HepG2 (cell line): Measurements from ENCODE around the gene EMILIN1. TPM values are rescaled to one million over a fixed set of nuclear protein-coding genes. Genes with fewer than 3 reads are reported as not detected.
A peak's percentile ranks its signal among the peaks of the same experiment; 100 is the strongest.

Experiments used
- ATF7 ChIP-seq, 2 experiments: fragments of 450-650 bp in 1 of 2; sonication (generic) in 1 of 2; formaldehyde crosslinking in 1 of 2; IDR thresholded peaks; 2 replicates each; pipeline versions ENCODE4 v1.4.0 to v1.6.1; 2016 to 2020; ENCODE audit warnings: antibody characterized with exemption in 1 of 2, mild to moderate bottlenecking in 1 of 2, missing genetic modification reagents in 1 of 2
- CC2D1A ChIP-seq: sonication (generic); formaldehyde crosslinking; IDR thresholded peaks from 2 replicates; pipeline ENCODE4 v1.8.1; 2023; ENCODE audit warnings: mild to moderate bottlenecking, missing genetic modification reagents
- CREM ChIP-seq, 2 experiments: sonication (generic) in 1 of 2; formaldehyde crosslinking in 1 of 2; IDR thresholded peaks; 2 replicates each; pipeline versions ENCODE4 v1.4.0 to v1.6.1; 2016 to 2020; ENCODE audit warnings: antibody characterized with exemption in 1 of 2, mild to moderate bottlenecking in 1 of 2, missing genetic modification reagents in 1 of 2
- DMAP1 ChIP-seq: IDR thresholded peaks from 2 replicates; pipeline ENCODE4 v1.6.1; 2016
- FOXC1 ChIP-seq: sonication (generic); formaldehyde crosslinking; IDR thresholded peaks from 2 replicates; pipeline ENCODE4 v1.8.0; 2022; ENCODE audit warnings: mild to moderate bottlenecking, missing genetic modification reagents, borderline replicate concordance
- FOXK1 ChIP-seq: sonication (generic); formaldehyde crosslinking; IDR thresholded peaks from 2 replicates; pipeline ENCODE4 v1.4.0; 2020; ENCODE audit warnings: low read depth, missing genetic modification reagents, borderline replicate concordance
- GATAD2A ChIP-seq: IDR thresholded peaks from 2 replicates; pipeline ENCODE4 v1.6.1; 2016
- HDAC2 ChIP-seq: sonication (generic); formaldehyde crosslinking; IDR thresholded peaks from 2 replicates; pipeline ENCODE4 v1.4.0; 2020; ENCODE audit warnings: missing genetic modification reagents
- HNRNPL ChIP-seq: fragments of 200-400 bp; formaldehyde crosslinking; IDR thresholded peaks from 2 replicates; pipeline ENCODE4 v1.6.1; 2017; ENCODE audit warnings: mild to moderate bottlenecking, low read depth, low read length
- MEF2D ChIP-seq: sonication (generic); formaldehyde crosslinking; IDR thresholded peaks from 2 replicates; pipeline ENCODE4 v1.5.1; 2020; ENCODE audit warnings: mild to moderate bottlenecking, missing genetic modification reagents
- NFYC ChIP-seq: IDR thresholded peaks from 2 replicates; pipeline ENCODE4 v1.6.1; 2016; ENCODE audit warnings: missing genetic modification reagents, missing compliant biosample characterization
- PAF1 ChIP-seq: IDR thresholded peaks from 2 replicates; pipeline ENCODE4 v1.6.1; 2016; ENCODE audit warnings: missing genetic modification reagents, missing compliant biosample characterization
- PTBP1 ChIP-seq: fragments of 200-400 bp; formaldehyde crosslinking; IDR thresholded peaks from 2 replicates; pipeline ENCODE4 v1.6.1; 2018; ENCODE audit warnings: low read length, low read depth; ENCODE audit not compliant: poor library complexity, severe bottlenecking
- SIN3B ChIP-seq: fragments of 150-350 bp; IDR thresholded peaks from 2 replicates; pipeline ENCODE4 v1.6.1; 2014; ENCODE audit warnings: low read length
- SMAD9 ChIP-seq: sonication (generic); formaldehyde crosslinking; IDR thresholded peaks from 2 replicates; pipeline ENCODE4 v1.5.1; 2020; ENCODE audit warnings: mild to moderate bottlenecking, missing genetic modification reagents
- SRF ChIP-seq: IDR thresholded peaks from 2 replicates; pipeline ENCODE4 v1.6.1; 2011; ENCODE audit warnings: mild to moderate bottlenecking, low read depth, low read length, moderate library complexity
- XBP1 ChIP-seq: sonication (generic); formaldehyde crosslinking; IDR thresholded peaks from 2 replicates; pipeline ENCODE4 v1.5.0; 2020; ENCODE audit warnings: missing genetic modification reagents
- ZNF264 ChIP-seq: sonication (generic); formaldehyde crosslinking; IDR thresholded peaks from 2 replicates; pipeline ENCODE4 v1.4.0; 2020; ENCODE audit warnings: missing genetic modification reagents
- ZNF781 ChIP-seq: sonication (generic); formaldehyde crosslinking; IDR thresholded peaks from 2 replicates; pipeline ENCODE4 v1.5.1; 2020; ENCODE audit warnings: borderline replicate concordance, mild to moderate bottlenecking, missing genetic modification reagents; ENCODE audit errors: not compliant biosample characterization
- ZNF841 ChIP-seq: sonication (generic); formaldehyde crosslinking; IDR thresholded peaks from 2 replicates; pipeline ENCODE4 v1.8.1; 2023; ENCODE audit warnings: missing genetic modification reagents, borderline replicate concordance
- polyA plus RNA-seq, 8 experiments: library from polyadenylated mRNA; depleted of rRNA in 3 of 8; stranded (reverse) in 7 of 8; unstranded in 1 of 8; fragments of >200 nt; fragmentation: Illumina TruSeq in 4 of 8; extraction: Trizol in 4 of 8; gene quantifications; 2 replicates each; pipeline versions ENCODE4 v1.2.1 to v1.2.3, GENCODE V29; 2011 to 2016; ENCODE audit warnings: low read depth in 4 of 8, missing spikeins in 1 of 8, mixed read lengths in 1 of 8; ENCODE audit not compliant: insufficient read depth in 1 of 8
- total RNA-seq, 5 experiments: library from RNA; depleted of rRNA; stranded (reverse); fragments of >200 nt; fragmentation: Illumina TruSeq; extraction: Trizol; gene quantifications; 2 replicates each; pipeline ENCODE4 v1.2.3, GENCODE V29; 2016; ENCODE audit warnings: low read depth in 1 of 5
- TF ChIP-seq, protein P1 (sequence below): sonication (generic); formaldehyde crosslinking; IDR thresholded peaks from 2 replicates; pipeline ENCODE4 v1.4.0; 2020; ENCODE audit warnings: mild to moderate bottlenecking, missing genetic modification reagents, borderline replicate concordance
- TF ChIP-seq, protein P2 (sequence below): sonication (generic); formaldehyde crosslinking; IDR thresholded peaks from 2 replicates; pipeline ENCODE4 v1.4.0; 2020; ENCODE audit warnings: missing genetic modification reagents

The EMILIN1 gene
- total and polyA plus RNA-seq, 2 of the 13 experiments (the other 11 are each of a cell fraction or from before 2014, with no cell fraction given) = 8.1 to 9.7 TPM

DNA sequence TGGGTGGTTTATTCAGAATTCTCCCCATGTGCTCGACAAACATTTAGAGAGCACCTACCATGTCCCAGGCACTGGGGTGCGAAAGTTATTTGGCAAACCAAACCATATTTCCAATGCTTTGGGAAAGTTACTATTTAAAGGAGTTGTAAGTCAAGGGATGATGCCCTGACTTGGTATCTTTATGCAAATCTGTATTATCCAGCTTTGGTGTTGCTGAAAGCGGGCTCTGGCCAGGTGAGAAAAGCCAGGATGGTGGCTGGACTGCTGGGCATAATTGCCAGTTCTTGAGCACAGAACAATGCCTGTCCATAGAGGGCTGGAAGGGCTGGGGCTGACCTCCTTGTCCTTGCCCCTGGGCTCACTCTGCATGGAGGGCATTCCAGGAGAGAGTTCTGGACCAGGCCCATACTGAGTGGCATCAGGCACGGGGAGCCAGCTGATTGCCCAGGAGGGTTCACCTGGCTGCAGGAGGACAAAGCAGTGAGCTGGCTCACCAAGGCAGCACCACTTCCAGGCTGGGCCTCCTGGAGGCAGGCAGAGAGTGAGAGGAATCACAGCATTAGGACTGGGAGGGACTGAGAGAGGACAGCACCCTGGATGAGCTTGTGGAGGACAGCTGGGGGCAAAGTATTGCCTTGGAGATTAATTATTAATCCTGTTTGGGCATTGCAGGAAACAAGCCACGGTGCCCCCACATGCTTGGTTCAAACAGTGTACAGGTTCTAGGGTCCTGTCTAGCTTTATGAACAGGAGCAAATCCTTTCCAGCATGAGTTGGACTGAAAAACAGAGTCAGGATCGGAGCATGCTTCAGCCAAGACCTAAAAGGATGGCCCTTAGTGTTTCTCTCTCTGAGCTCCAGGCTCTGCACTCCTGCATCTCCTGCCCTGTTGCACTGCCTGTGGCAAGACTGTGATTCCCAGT is 15.3 kb downstream of the EMILIN1 start (continued):
- TF ChIP-seq, protein P1, sequence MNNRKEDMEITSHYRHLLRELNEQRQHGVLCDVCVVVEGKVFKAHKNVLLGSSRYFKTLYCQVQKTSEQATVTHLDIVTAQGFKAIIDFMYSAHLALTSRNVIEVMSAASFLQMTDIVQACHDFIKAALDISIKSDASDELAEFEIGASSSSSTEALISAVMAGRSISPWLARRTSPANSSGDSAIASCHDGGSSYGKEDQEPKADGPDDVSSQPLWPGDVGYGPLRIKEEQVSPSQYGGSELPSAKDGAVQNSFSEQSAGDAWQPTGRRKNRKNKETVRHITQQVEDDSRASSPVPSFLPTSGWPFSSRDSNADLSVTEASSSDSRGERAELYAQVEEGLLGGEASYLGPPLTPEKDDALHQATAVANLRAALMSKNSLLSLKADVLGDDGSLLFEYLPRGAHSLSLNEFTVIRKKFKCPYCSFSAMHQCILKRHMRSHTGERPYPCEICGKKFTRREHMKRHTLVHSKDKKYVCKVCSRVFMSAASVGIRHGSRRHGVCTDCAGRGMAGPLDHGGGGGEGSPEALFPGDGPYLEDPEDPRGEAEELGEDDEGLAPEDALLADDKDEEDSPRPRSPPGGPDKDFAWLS = peak; percentile 78; the same call in 1 of the 2 replicates
- TF ChIP-seq MEF2D (CRISPR knock-in tag) = peak; percentile 44
- no peak for TF ChIP-seq SIN3B
- TF ChIP-seq CREM (IDR thresholded peaks at IDR 0.05) = peak; percentile 62; the same call in 1 of the 2 replicates
- no peak for TF ChIP-seq CREM (CRISPR knock-in tag; IDR thresholded peaks at IDR 0.05)
- peak; percentile 52 for TF ChIP-seq DMAP1 (CRISPR knock-in tag)
- TF ChIP-seq PAF1 (CRISPR knock-in tag) = peak; percentile 29; the same call in 1 of the 2 replicates
- TF ChIP-seq HDAC2 = peak; percentile 95
- TF ChIP-seq XBP1 (CRISPR knock-in tag) = no peak
- peak; percentile 31 for TF ChIP-seq ZNF781 (CRISPR knock-in tag)
- no peak for TF ChIP-seq SMAD9
- no peak for TF ChIP-seq SRF
- TF ChIP-seq FOXK1 (CRISPR knock-in tag) = peak; percentile 61; the same call in 1 of the 2 replicates
- no peak for TF ChIP-seq ATF7 (IDR thresholded peaks at IDR 0.05)
- 0 out of 2 replicates have a peak, but pooled peaks have one; percentile 47 for TF ChIP-seq ATF7 (CRISPR knock-in tag; IDR thresholded peaks at IDR 0.05)
- peak; percentile 94 for TF ChIP-seq GATAD2A (CRISPR knock-in tag)
- peak; percentile 87 for TF ChIP-seq HNRNPL
- TF ChIP-seq ZNF841 (CRISPR knock-in tag) = no peak
- TF ChIP-seq NFYC (CRISPR knock-in tag) = no peak
- TF ChIP-seq FOXC1 (CRISPR knock-in tag) = 0 out of 2 replicates have a peak, but pooled peaks have one; percentile 65
- TF ChIP-seq CC2D1A (CRISPR knock-in tag) = no peak
- TF ChIP-seq, protein P2, sequence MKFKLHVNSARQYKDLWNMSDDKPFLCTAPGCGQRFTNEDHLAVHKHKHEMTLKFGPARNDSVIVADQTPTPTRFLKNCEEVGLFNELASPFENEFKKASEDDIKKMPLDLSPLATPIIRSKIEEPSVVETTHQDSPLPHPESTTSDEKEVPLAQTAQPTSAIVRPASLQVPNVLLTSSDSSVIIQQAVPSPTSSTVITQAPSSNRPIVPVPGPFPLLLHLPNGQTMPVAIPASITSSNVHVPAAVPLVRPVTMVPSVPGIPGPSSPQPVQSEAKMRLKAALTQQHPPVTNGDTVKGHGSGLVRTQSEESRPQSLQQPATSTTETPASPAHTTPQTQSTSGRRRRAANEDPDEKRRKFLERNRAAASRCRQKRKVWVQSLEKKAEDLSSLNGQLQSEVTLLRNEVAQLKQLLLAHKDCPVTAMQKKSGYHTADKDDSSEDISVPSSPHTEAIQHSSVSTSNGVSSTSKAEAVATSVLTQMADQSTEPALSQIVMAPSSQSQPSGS (CRISPR knock-in tag) = peak; percentile 63
- peak; percentile 57 for TF ChIP-seq PTBP1
- TF ChIP-seq ZNF264 = peak; percentile 86
